Adipose tissue (tissue), 3 donors: ENCODE measurements around the gene PARD6B. TPM values are rescaled to one million over a fixed set of nuclear protein-coding genes. Genes with fewer than 3 reads are reported as not detected.
"Not testable (repeated sequence)": the region's sequence is repeated elsewhere in the genome, so short reads cannot be mapped to it uniquely, and the experiment has no call there.

Source experiments
- H3K27ac ChIP-seq: one replicate; pipeline ENCODE4 v1.5.1; 2013; ENCODE audit warnings: low read depth, low read length
- WGBS, 3 donors: extraction: QIAGEN DNeasy Blood & Tissue Kit; methylation state at CpG; one replicate each; pipeline ENCODE4 v1.1.7; 2013; 5-methylcytosine and 5-hydroxymethylcytosine counted together
- polyA plus RNA-seq, 3 donors: library from polyadenylated mRNA; stranded (reverse); fragments of 200-250 nt; gene quantifications; one replicate each; pipeline ENCODE4 v1.2.3, GENCODE V29; 2013
- donor health status: healthy with polysubstance abuse.
- donor health status: Bipolar disorder and iron deficiency.
- donor health status: healthy.

The PARD6B gene
- 1 to 10 TPM in 1 of 3 donors, under 1 TPM in 2; 0.43 to 1.0 (median 0.45) TPM for polyA plus RNA-seq

DNA sequence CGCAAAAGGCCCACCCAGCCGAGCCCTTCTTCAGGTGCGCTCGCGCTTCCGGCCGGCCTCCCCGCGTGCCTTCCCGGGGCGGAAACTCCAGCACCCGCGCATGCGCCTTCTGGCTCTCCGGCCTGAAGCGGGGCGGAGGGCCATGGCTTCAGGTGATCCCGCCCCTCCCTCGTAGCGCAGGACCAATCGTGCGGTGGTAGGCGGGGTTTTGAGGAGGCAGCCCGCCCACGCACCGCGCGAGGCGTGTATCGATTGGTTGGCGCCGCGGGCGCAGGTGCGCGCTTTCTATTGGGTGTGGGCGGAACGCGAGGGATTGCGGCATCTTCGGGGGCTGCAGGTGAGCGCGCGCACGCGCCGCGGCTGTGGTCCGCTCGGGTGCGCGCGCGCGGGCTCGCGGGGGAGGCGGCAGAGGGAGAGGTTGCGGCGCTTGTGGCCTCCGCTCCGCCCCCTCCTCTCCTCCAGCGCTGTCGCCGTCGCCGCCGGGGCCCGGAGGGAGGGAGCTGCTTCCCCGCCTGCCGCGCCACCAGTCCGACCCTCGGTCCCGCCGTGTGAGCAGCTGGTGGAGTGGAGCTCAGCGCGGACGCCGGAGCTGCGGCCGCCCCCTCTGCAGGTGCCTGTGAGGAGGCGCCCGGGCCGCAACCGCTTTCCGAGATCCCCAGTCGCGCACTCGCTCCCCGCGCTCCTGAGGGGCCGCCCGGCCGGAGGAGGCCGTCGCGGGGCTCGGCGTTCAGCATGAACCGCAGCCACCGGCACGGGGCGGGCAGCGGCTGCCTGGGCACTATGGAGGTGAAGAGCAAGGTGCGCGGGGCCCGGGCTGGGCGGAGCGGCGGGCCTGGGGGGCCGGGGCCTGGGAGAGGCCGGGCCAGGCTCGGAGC lies at the start of gene PARD6B:
Gene PARD6B (plus strand): TSS at position 526 of the 875 bp plus-strand sequence. CDS start 207 bp downstream, at position 733.
- 0 to 1% (median 0%) methylated on average over 94 to 114 of the region's 114 CpGs for WGBS, 3 donors
- H3K27ac ChIP-seq: no peak within 1 kb of the TSS

DNA sequence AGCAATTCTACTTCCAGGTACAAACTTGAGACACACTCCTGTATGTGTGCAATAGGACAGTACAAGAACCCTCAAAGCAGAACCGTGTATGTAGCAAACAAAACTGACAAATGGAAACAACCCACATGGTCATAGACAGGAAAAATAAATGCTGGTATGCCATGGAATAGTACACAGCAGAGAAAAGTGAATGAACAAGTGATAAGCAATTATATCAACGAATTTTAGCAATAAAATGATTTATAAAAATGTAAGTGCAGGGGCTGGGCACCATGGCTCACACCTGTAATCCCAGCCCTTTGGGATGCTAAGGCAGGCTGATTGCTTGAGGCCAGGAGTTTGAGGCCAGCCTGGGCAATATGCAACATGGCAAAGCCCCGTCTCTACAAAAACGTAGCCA lies 49.3 kb upstream of the PARD6B start:
- 77 to 82% (median 81%) methylated on average over 4 of the region's 4 CpGs for WGBS, 3 donors
- no peak overlapping the region for H3K27ac ChIP-seq

- H3K27ac ChIP-seq: no peak overlapping the region
- 63 to 92% (median 88%) methylated on average over 8 of the region's 8 CpGs for WGBS, 3 donors
Measured at GRCh38 chr20:50682947-50683530, 48.3 kb upstream of the PARD6B start.

GRCh38 chr20:50683570-50683969 lies 47.8 kb upstream of the PARD6B start:
- H3K27ac ChIP-seq: no peak overlapping the region
- 91 to 95% (median 93%) methylated on average over 6 of the region's 6 CpGs for WGBS, 3 donors

DNA sequence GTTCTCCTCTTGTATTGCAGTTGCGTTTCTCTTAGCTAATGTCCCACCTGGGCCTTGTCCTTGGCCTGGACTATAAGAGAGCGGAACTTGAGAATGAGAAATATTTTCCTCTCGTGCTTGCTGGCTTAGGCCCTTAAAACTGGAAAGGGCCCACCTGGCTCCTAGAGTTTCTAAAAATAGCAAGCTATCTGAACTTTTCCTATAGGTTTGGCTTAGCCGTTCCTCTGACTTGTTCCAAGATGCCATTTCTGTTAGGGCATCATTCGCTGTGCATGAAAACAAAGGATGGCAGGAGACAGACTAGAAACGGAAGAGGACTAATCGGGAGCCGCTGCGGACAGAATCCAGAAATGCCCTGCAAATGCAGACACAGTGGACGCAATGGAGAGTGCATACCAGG lies 44.6 kb upstream of the PARD6B start:
- 68 to 89% (median 88%) methylated on average over 10 of the region's 10 CpGs for WGBS, 3 donors
- no peak overlapping the region for H3K27ac ChIP-seq

DNA sequence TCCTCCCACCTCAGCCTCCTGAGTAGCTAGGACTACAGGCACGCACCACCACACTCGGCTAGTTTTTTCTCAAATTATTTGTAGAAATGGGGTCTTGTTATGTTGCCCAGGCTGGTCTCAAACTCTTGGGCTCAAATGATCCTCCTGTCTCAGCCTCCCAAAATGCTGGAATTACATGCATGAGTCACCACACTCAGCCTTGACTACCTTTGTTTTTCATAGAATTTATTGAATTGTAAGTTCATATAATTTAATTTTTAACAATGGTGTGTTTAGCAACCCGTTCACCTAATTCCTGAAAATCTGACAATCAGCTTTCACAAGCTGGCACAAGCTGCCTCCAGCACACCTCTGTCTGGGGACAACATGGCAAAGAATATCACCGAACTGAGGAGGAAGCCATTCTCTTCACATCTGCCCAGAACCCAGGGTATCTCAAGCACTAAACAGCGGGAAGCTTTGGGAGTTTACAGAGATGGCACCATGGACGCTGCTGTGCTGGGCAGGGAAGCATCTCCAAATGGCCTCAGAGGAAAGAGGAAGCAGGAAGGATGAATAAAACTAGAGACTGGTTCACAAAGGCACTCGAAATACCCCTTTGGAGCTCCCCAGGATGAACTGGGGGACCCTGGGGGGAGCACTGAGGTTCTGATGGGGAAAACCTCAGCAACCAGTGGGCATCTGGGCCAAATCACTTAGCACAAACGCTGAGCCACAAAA lies 43.0 kb upstream of the PARD6B start:
- 88 to 96% (median 89%) methylated on average over 8 of the region's 8 CpGs for WGBS, 3 donors
- no peak overlapping the region for H3K27ac ChIP-seq

DNA sequence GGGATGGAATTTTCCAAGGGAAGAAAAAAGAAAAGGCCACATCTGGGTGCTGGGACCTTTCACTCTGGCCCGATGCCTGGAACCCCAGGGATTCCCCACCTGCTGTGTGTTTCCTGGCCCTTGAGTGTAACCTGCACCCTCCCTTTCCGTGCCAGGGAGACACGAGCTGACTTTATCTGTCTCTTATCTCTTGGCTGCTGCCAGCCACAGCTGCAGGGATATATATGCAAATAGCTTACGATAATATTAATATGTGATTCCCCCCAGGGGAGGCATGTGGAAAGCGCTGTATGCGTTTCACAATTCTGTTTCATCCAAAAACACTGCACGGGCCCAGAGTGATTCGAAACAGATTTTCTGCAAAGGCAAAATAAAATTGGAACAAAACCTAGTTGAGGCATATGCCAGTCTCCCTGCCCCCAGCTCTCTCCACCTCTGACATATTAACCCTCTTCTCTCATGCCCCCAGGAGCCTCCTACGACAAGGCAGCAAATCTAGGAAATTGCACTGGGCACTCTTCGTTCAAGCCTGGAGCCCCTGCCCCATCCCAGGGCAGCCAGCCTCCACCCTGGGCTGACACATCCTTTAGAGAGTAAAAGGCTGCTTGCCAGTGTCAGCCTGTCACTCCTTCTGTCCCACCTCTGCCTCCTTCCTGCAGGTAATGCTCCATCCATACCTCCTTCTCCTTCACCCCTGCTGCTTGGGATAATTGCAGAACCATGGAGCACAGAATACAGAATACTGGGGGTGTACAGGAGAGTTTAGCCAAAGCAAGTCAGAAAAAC lies 41.3 kb upstream of the PARD6B start:
- 17 to 27% (median 20%) methylated on average over 10 of the region's 10 CpGs for WGBS, 3 donors
- H3K27ac ChIP-seq: no peak overlapping the region

GRCh38 chr20:50690650-50691572 lies 40.5 kb upstream of the PARD6B start, which contains the start of gene RIPOR3:
RIPOR3 (minus strand) TSS chr20:50691542; CDS start chr20:50691128, 414 bp downstream.
- WGBS, 3 donors: 8 to 52% (median 11%) methylated on average over 41 to 42 of the region's 42 CpGs
- H3K27ac ChIP-seq: no peak within 1 kb of the TSS

DNA sequence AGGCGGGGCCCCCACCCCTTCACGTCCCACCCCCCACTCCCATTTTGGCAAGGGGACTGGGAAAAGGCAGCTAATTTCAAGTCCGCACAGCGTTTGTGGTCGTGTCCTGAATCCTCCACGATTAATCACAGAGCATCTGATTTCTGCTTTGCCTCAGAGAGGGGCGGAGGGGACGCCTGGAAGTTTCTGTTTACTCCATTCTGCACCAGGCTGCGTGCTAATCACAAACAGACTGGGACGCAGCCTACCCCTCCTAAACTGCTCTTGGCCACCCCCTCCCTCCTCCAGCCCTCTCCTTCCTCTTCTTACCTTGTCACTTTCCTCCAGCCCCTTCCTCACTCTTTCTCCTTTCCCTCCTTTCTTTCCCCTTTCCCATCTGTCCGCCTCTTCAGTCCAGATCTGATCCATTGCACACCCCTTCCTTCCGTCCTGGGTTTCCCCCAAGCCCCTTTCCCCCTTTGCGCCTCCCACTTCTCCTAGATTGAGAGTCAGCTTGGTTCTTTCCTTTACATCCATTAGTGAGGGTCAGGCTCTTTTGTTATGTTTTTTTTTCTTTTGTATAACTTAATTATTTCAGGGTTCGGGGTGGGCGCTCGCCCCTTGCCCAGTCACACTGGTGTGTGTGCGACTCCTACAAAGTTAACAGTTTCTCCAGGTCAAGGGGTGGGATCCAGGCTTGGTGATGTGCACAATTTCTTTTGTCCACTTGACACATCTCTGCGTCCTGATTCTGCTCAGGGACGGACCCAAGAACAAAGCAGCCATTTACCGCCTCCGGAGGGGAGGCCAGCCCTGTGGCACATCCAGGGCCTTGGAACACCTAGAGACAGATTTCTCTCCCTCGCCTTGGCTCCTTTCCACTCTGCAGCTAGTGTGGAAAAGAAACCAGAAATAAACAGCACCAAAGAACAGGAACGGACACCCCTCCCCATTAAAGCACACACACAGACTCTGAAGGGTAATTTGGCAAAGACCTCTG lies 39.5 kb upstream of the PARD6B start:
- no peak overlapping the region for H3K27ac ChIP-seq
- WGBS, 3 donors: 27 to 66% (median 33%) methylated on average over 21 to 23 of the region's 23 CpGs

DNA sequence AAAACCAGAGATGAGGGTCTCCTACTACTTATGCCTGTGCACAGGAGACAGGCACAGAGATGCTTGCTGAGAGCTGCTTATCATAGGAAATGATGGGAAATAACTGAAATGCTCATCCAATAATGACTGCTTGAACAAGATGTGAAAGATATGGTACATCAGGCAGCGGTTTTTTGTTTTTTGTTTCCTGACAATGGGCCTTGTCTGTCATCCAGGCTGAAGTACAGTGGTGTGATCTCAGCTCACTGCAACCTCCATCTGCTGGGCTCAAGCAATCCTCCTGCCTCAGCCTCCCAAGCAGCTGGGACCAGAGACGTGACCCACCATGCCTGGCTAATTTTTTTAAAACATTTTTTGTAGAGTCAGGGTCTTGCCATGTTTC lies 38.8 kb upstream of the PARD6B start:
- no peak overlapping the region for H3K27ac ChIP-seq
- WGBS, 3 donors: 66 to 89% (median 88%) methylated on average over 2 of the region's 2 CpGs

- 82 to 100% (median 84%) methylated on average over 1 of the region's 1 CpG for WGBS, 3 donors
- no peak overlapping the region for H3K27ac ChIP-seq
Measured at GRCh38 chr20:50693001-50693400, 38.4 kb upstream of the PARD6B start.

GRCh38 chr20:50694379-50695134 lies 36.8 kb upstream of the PARD6B start:
- 60 to 82% (median 69%) methylated on average over 9 of the region's 9 CpGs for WGBS, 3 donors
- H3K27ac ChIP-seq: no peak overlapping the region

DNA sequence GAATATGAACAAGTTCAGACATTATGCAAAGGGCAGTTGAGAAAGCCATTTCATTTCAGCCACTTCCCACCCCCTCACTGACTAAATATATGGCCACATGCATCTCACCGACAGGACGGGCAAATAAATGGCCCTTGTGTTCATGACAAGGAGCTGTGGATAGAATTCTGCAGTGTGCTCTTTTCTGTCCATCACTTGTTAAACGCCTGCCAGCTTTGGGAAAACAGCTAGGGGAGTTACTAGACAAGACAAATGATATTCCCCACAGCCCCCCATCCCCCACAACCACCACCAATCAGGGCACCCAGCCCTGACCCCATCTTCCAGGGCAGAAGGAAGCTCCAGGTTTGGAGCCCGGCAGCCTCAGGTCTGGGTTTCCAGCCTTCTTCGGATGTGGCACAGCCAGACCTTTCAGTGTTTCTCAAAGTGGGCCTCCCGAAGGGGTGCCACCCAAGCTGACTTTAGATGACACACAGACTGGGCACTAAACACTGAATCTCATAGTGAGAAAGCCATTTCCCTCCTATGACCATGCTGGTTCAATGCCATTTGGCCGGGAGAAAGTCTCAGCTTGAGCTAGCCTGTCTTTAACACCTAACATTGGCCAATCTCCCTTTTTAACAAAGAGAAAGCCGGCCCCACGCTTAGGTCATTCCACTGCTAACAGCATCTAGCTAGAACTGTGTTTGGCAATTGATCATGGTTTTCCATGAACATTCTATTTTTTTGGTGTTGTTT lies 36.1 kb upstream of the PARD6B start:
- 65 to 80% (median 68%) methylated on average over 9 of the region's 9 CpGs for WGBS, 3 donors
- H3K27ac ChIP-seq: no peak overlapping the region

DNA sequence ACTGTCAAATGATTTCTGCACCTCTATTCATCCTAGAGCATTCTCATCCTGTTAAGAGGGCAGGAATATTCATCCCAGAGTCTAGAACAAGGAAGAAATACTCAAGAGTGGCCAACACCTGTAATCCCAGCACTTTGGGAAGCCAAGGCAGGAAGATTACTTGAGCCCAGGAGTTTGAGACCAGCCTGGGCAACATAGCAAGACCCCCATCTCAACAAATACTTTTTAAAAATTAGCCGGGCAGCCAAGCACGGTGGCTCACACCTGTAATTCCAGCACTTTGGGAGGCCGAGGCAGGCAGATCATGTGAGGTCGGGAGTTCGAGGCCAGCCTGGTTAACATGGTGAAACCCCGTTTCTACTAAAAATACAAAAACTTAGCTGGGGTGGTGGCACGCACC lies 33.1 kb upstream of the PARD6B start:
- 94 to 95% (median 94%) methylated on average over 7 of the region's 7 CpGs for WGBS, 3 donors
- H3K27ac ChIP-seq: not testable (repeated sequence)

DNA sequence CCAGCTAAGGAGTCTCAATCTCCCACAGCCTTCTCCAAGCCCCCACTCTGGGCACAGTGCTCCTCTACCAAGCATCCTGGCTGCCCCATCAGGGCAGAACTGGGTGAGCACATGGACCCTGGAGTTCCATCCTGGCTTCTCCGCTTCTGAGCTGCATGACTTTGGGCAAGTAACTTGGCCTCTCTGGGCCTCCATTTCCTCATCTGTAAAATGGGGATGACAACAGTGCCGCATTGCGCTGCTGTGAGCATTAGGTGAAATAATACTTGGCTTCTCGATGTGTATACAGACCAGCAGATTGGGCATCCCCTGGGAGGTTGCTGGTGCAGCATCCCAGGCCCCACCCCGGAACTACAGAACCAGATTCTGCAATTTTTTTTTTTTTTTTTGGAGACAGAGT lies 31.7 kb upstream of the PARD6B start:
- H3K27ac ChIP-seq: no peak overlapping the region
- WGBS, 3 donors: 89 to 96% (median 92%) methylated on average over 5 of the region's 5 CpGs
